ENCODE results near the gene COL9A1.

- TF ChIP-seq CTCF (IDR thresholded peaks at IDR 0.05) (no peak), POLR2A (IDR thresholded peaks at IDR 0.05) (no peak)
These were observed 20.5 kb downstream of the COL9A1 start for GRCh38 chr6:70282312-70282918.
